IPS-15b (cell line): Measurements from ENCODE around the gene KAZALD1.
A peak's percentile ranks its signal among the peaks of the same experiment; 100 is the strongest.

Experiments
- H3K27me3 ChIP-seq: one replicate; pipeline ENCODE4 v1.6.1; 2013; ENCODE audit warnings: low read length; ENCODE audit not compliant: control insufficient read depth, insufficient read depth
- H3K36me3 ChIP-seq: one replicate; pipeline ENCODE4 v1.6.1; 2013; ENCODE audit warnings: low read length; ENCODE audit not compliant: control insufficient read depth, insufficient read depth
- H3K4me1 ChIP-seq: one replicate; pipeline ENCODE4 v1.6.1; 2013; ENCODE audit warnings: mild to moderate bottlenecking, low read length; ENCODE audit not compliant: control insufficient read depth, insufficient read depth
- H3K4me3 ChIP-seq: one replicate; pipeline ENCODE4 v1.5.1; 2013; ENCODE audit warnings: low read depth, low read length
- H3K9ac ChIP-seq: one replicate; pipeline ENCODE4 v1.6.1; 2013; ENCODE audit warnings: low read depth, mild to moderate bottlenecking, low read length
- H3K9me3 ChIP-seq: one replicate; pipeline ENCODE4 v1.6.1; 2013; ENCODE audit warnings: mild to moderate bottlenecking, low read length; ENCODE audit not compliant: control insufficient read depth, insufficient read depth

The KAZALD1 gene

GRCh38 chr10:101054876-101055275, 6.9 kb upstream of the KAZALD1 start:
- H3K4me3 ChIP-seq = no peak overlapping the region
- H3K36me3 ChIP-seq = no peaks in the 10 kb centered on the region
- H3K27me3 ChIP-seq = peaks cover 28% of the 10 kb centered on the region
- no peak overlapping the region for H3K9ac ChIP-seq
- no peaks in the 10 kb centered on the region for H3K9me3 ChIP-seq
- H3K4me1 ChIP-seq = peaks cover 7% of the 10 kb centered on the region

- Histone ChIP-seq H3K9me3 (no peaks in the 10 kb centered on the region), H3K4me3 (no peak overlapping the region), H3K27me3 (peaks cover 26% of the 10 kb centered on the region), H3K36me3 (no peaks in the 10 kb centered on the region), H3K4me1 (peaks cover 7% of the 10 kb centered on the region), H3K9ac (no peak overlapping the region)
Observed at GRCh38 chr10:101055411-101055810, 6.4 kb upstream of the KAZALD1 start.

- Histone ChIP-seq H3K9me3 (no peaks in the 10 kb centered on the region), H3K4me3 (no peak overlapping the region), H3K4me1 (peaks cover 3% of the 10 kb centered on the region), H3K27me3 (peaks cover 17% of the 10 kb centered on the region), H3K9ac (no peak overlapping the region), H3K36me3 (no peaks in the 10 kb centered on the region)
Observed at GRCh38 chr10:101056365-101057151, 5.2 kb upstream of the KAZALD1 start.

DNA sequence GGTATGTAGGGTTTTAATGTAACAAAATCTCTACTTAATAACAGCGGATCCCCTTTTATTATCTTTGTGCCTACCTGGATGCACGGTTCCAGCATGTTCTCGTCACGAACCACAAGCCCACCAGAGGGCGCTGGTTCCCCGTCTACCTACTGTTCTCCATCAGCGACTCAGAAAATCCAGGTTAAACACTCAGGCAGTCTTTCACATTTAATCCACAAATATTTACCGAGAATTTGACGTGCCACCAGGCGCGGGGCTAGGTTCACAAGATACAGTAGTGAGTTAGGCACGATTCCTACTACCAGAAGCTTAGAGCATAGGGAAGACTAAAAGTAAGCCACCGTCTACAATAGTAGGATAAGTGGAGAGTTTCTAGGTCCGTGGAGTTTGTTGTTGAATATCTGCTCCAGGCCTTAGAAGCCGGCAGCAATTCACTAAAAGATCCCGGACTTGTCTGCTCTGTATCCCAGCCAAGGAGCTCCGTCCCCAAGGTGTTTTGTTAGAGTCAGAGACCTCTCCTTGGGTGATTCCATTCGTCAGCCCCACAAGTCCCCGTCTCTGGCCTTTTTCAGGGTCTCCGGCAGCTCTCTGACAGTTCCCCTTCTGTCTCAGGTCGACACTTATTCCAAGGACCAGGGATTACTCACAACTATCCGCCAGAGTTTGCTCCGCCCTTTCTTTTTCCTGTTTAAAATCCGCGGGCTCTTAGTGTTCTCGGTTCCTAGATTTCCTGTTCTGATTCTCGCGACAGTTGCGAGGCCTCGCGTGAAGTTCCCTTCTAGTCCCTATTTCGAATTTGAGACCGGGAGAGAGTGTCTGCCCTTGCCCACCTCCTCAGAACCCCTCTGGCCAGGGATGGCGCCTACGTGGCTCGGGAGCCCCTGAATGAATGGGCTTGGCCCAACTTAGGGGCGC, 1.5 kb upstream of the KAZALD1 start:
- Histone ChIP-seq H3K4me3 (peak overlapping the region; percentile 98), H3K36me3 (no peaks in the 10 kb centered on the region), H3K9me3 (no peaks in the 10 kb centered on the region), H3K27me3 (peaks cover 42% of the 10 kb centered on the region), H3K9ac (peak overlapping the region; percentile 94), H3K4me1 (peaks cover 8% of the 10 kb centered on the region)

DNA sequence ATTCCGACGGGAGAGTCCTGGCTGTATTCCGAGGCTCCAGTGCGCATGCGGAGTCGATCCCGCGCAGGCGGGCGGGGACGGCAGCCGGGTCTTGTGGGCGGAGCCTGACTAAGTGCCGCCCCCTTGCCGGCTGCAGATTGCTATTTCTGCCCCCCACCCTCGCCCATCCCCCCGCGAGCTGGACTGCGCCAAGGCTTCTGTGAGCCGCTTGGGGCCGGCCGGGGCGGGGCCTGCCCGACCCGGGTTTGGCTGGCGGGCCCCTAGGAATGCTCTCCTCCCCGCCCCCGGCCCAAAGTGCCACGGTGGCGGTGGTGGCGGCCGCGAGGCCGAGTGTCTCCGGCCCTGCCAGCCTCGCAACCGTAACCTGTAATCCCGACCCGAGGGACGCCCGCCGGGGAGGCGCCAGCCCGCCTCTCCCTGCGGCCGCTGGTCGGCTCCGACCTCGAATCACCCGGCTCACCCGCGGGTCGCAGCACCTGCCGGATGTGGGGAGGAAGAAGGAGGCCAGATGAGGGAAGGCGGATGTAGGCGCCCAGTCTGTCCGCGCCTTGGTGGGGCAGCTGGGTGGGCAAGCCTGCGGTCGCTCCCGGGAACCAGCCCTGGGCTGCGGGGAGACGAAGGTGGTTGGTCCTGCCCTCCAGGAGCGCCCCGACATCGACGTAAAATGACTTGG, 702 bp upstream of the KAZALD1 start:
- Histone ChIP-seq H3K9me3 (no peaks in the 10 kb centered on the region), H3K36me3 (no peaks in the 10 kb centered on the region), H3K4me1 (peaks cover 8% of the 10 kb centered on the region), H3K4me3 (peak overlapping the region; percentile 98), H3K9ac (peak overlapping the region; percentile 94), H3K27me3 (peaks cover 50% of the 10 kb centered on the region)

DNA sequence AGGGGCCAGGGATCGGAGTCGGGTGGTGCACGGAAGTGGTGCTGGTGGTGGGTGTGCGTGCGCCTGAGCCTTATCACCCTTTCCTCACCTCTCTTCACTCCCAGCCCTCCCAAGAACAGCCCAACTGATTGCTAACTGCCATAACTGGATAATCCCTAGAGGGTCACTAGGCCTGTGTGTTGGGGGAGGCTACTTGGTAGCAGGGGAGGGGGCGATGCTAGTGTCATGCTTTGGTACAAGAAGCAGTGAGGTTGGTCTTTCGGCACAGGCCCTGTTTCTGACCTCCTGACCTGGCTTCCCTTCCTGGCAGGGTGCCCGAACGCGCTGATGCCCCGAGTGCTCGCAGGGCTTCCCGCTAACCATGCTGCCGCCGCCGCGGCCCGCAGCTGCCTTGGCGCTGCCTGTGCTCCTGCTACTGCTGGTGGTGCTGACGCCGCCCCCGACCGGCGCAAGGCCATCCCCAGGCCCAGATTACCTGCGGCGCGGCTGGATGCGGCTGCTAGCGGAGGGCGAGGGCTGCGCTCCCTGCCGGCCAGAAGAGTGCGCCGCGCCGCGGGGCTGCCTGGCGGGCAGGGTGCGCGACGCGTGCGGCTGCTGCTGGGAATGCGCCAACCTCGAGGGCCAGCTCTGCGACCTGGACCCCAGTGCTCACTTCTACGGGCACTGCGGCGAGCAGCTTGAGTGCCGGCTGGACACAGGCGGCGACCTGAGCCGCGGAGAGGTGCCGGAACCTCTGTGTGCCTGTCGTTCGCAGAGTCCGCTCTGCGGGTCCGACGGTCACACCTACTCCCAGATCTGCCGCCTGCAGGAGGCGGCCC, 652 bp downstream of the KAZALD1 start:
- peaks cover 8% of the 10 kb centered on the region for H3K4me1 ChIP-seq

GRCh38 chr10:101063050-101063525, 1.3 kb downstream of the KAZALD1 start:
- Histone ChIP-seq H3K4me1 (peaks cover 8% of the 10 kb centered on the region), H3K4me3 (peak overlapping the region; percentile 98), H3K27me3 (peaks cover 64% of the 10 kb centered on the region), H3K9me3 (no peaks in the 10 kb centered on the region), H3K36me3 (no peaks in the 10 kb centered on the region), H3K9ac (no peak overlapping the region)

More for the DNA sequence above, 652 bp downstream of the KAZALD1 start:
- Histone ChIP-seq H3K9ac (no peak overlapping the region), H3K4me3 (peak overlapping the region; percentile 98), H3K36me3 (no peaks in the 10 kb centered on the region), H3K9me3 (no peaks in the 10 kb centered on the region), H3K27me3 (peaks cover 61% of the 10 kb centered on the region)

GRCh38 chr10:101063548-101064414, 2.0 kb downstream of the KAZALD1 start:
- Histone ChIP-seq H3K27me3 (peaks cover 68% of the 10 kb centered on the region), H3K4me3 (peak overlapping the region; percentile 98), H3K36me3 (no peaks in the 10 kb centered on the region), H3K4me1 (peaks cover 8% of the 10 kb centered on the region), H3K9ac (no peak overlapping the region), H3K9me3 (no peaks in the 10 kb centered on the region)

GRCh38 chr10:101064415-101065030, 2.7 kb downstream of the KAZALD1 start:
- Histone ChIP-seq H3K36me3 (no peaks in the 10 kb centered on the region), H3K9ac (no peak overlapping the region), H3K27me3 (peaks cover 74% of the 10 kb centered on the region), H3K9me3 (no peaks in the 10 kb centered on the region), H3K4me3 (peak overlapping the region; percentile 22), H3K4me1 (peaks cover 8% of the 10 kb centered on the region)
